Vagina (tissue), 2 donors: ENCODE results near the gene GABBR2. TPM values are rescaled to one million over a fixed set of nuclear protein-coding genes. Genes with fewer than 3 reads are reported as not detected.

Experiments used
- DNase-seq, 2 donors: peaks; one replicate each; pipeline ENCODE4 v3.0.0-alpha.2; 2017; ENCODE audit errors: extremely low spot score in 2 of 2
- H3K27ac ChIP-seq: fragments of 200-600 bp; sonication (generic); one replicate; pipeline ENCODE4 v1.5.1; 2019
- H3K27me3 ChIP-seq: fragments of 200-600 bp; sonication (generic); one replicate; pipeline ENCODE4 v1.5.1; 2019
- H3K36me3 ChIP-seq, 2 donors: fragments of 200-600 bp; sonication (generic); one replicate each; pipeline ENCODE4 v1.5.1; 2017 to 2019
- H3K4me1 ChIP-seq: fragments of 200-600 bp; sonication (generic); one replicate; pipeline ENCODE4 v1.5.1; 2019
- H3K4me3 ChIP-seq, 2 donors: fragments of 200-600 bp; sonication (generic); 1 replicate in 1 of 2; 2 replicates in 1 of 2; pipeline ENCODE4 v1.5.1; 2016 to 2019
- H3K9me3 ChIP-seq: fragments of 200-600 bp; sonication (generic); one replicate; pipeline ENCODE4 v1.5.1; 2019
- CTCF ChIP-seq, 3 experiments: fragments of 450-650 bp in 2 of 3; fragments of 200-600 bp in 1 of 3; sonication (generic) in 1 of 3; IDR thresholded peaks; one replicate each; pipeline ENCODE4 v1.5.1; 2017 to 2019; ENCODE audit warnings: antibody characterized with exemption in 3 of 3, mild to moderate bottlenecking in 2 of 3, moderate library complexity in 2 of 3
- POLR2A ChIP-seq, 2 donors: fragments of 450-650 bp; IDR thresholded peaks; one replicate each; pipeline ENCODE4 v1.6.1; 2017; ENCODE audit warnings: antibody characterized with exemption in 2 of 2, mild to moderate bottlenecking in 2 of 2, moderate library complexity in 2 of 2
- POLR2AphosphoS5 ChIP-seq, 2 donors: sonication (generic); formaldehyde crosslinking; IDR thresholded peaks; one replicate each; pipeline ENCODE4 v1.9.0; 2017; ENCODE audit warnings: antibody characterized with exemption in 2 of 2, mild to moderate bottlenecking in 2 of 2, low read depth in 1 of 2; ENCODE audit not compliant: insufficient read depth in 1 of 2
- intact Hi-C: fragments of 100-400 bp; cut with DNase I; formaldehyde crosslinking; loops from one replicate; pipeline ENCODE4 v1.15.1; 2023
- total RNA-seq: library from RNA; depleted of rRNA; stranded (reverse); fragments of >200 nt; gene quantifications from one replicate; pipeline ENCODE4 v1.2.3, GENCODE V29; 2016

The GABBR2 gene
- total RNA-seq, 1 donor from 2014 or later, result not detected

- Histone ChIP-seq H3K27ac (no peak overlapping the region), H3K9me3 (no peaks in the 10 kb centered on the region), H3K27me3 (no peaks in the 10 kb centered on the region), H3K4me1 (no peaks in the 10 kb centered on the region), H3K4me3 (no peak overlapping the region), H3K36me3 (no peaks in the 10 kb centered on the region)
- intact Hi-C loops, result no loop called here
- no peak for DNase-seq
- TF ChIP-seq CTCF (IDR thresholded peaks at IDR 0.05) (peak; percentile 51 to 84 (median 66)), POLR2AphosphoS5 (IDR thresholded peaks at IDR 0.05; ENCODE audit: insufficient read depth in 1 of 2, low read depth in 1 of 2) (no peak)
These were observed 393.1 kb downstream of the GABBR2 start for GRCh38 chr9:98315551-98316060.

- H3K27ac ChIP-seq, result no peak overlapping the region
- intact Hi-C loops, result no loop called here
- no peak for DNase-seq
These were observed 393.7 kb downstream of the GABBR2 start for GRCh38 chr9:98315067-98315453.

GRCh38 chr9:98314381-98315066 is 394.2 kb downstream of the GABBR2 start:
- Histone ChIP-seq H3K27me3 (no peaks in the 10 kb centered on the region), H3K4me3 (no peak overlapping the region), H3K9me3 (no peaks in the 10 kb centered on the region), H3K36me3 (no peaks in the 10 kb centered on the region), H3K4me1 (no peaks in the 10 kb centered on the region), H3K27ac (no peak overlapping the region)
- intact Hi-C loops, result loop anchor here (5.0 kb wide), 1 partner anchor 478 kb away; no protein-coding TSS in a partner anchor
- TF ChIP-seq POLR2A (IDR thresholded peaks at IDR 0.05) (no peak), CTCF (IDR thresholded peaks at IDR 0.05) (no peak), POLR2AphosphoS5 (IDR thresholded peaks at IDR 0.05; ENCODE audit: insufficient read depth in 1 of 2, low read depth in 1 of 2) (no peak)
- no peak for DNase-seq

More at GRCh38 chr9:98315067-98315453, 393.7 kb downstream of the GABBR2 start:
- Histone ChIP-seq H3K27me3 (no peaks in the 10 kb centered on the region), H3K36me3 (no peaks in the 10 kb centered on the region), H3K9me3 (no peaks in the 10 kb centered on the region), H3K4me3 (no peak overlapping the region), H3K4me1 (no peaks in the 10 kb centered on the region)
- TF ChIP-seq POLR2A (IDR thresholded peaks at IDR 0.05) (no peak), POLR2AphosphoS5 (IDR thresholded peaks at IDR 0.05; ENCODE audit: insufficient read depth in 1 of 2, low read depth in 1 of 2) (no peak), CTCF (IDR thresholded peaks at IDR 0.05) (no peak)

- H3K9me3 ChIP-seq, result no peaks in the 10 kb centered on the region
- intact Hi-C loops, result loop anchor here (5.0 kb wide), 1 partner anchor 480 kb away; no protein-coding TSS in a partner anchor
- no peak for DNase-seq
- no peak overlapping the region for H3K27ac ChIP-seq
- TF ChIP-seq POLR2A (IDR thresholded peaks at IDR 0.05), result no peak
- TF ChIP-seq POLR2AphosphoS5 (IDR thresholded peaks at IDR 0.05; ENCODE audit: insufficient read depth in 1 of 2, low read depth in 1 of 2), result no peak
- TF ChIP-seq CTCF (IDR thresholded peaks at IDR 0.05), result no peak
- no peaks in the 10 kb centered on the region for H3K4me1 ChIP-seq
- no peaks in the 10 kb centered on the region for H3K36me3 ChIP-seq
- H3K27me3 ChIP-seq, result no peaks in the 10 kb centered on the region
- no peak overlapping the region for H3K4me3 ChIP-seq
These were observed 396.4 kb downstream of the GABBR2 start for GRCh38 chr9:98312365-98312764.

- Histone ChIP-seq H3K36me3 (no peaks in the 10 kb centered on the region), H3K4me1 (no peaks in the 10 kb centered on the region), H3K4me3 (no peak overlapping the region), H3K9me3 (no peaks in the 10 kb centered on the region), H3K27ac (no peak overlapping the region), H3K27me3 (no peaks in the 10 kb centered on the region)
- TF ChIP-seq POLR2AphosphoS5 (IDR thresholded peaks at IDR 0.05; ENCODE audit: insufficient read depth in 1 of 2, low read depth in 1 of 2), result no peak
- no peak for TF ChIP-seq CTCF (IDR thresholded peaks at IDR 0.05)
- no peak for TF ChIP-seq POLR2A (IDR thresholded peaks at IDR 0.05)
- intact Hi-C loops, result loop anchor here (5.0 kb wide), 1 partner anchor 481 kb away; no protein-coding TSS in a partner anchor
- no peak for DNase-seq
These were observed 397.2 kb downstream of the GABBR2 start for GRCh38 chr9:98311541-98311940.
